Cardiac fibroblast (primary cell): ENCODE data around the gene TMEM242.
A peak's percentile ranks its signal among the peaks of the same experiment; 100 is the strongest.

Experiments used
- DNase-seq, 2 donors: peaks; one replicate each; pipeline versions ENCODE4 v3.0.0 to v3.0.0-alpha.2; 2010; ENCODE audit warnings: low read depth in 2 of 2
- H3K4me3 ChIP-seq, 2 donors: replicated peaks in 1 of 2; 1 replicate in 1 of 2; 2 replicates in 1 of 2; pipeline ENCODE4 v1.5.1; 2011; ENCODE audit warnings: low read depth in 2 of 2, low read length in 2 of 2, mild to moderate bottlenecking in 2 of 2, moderate library complexity in 1 of 2
- CTCF ChIP-seq: IDR thresholded peaks from one replicate; pipeline ENCODE4 v1.5.1; 2011; ENCODE audit warnings: low read depth, mild to moderate bottlenecking, low read length, inconsistent platforms

The TMEM242 gene

GRCh38 chr6:157326979-157327378, 3.7 kb upstream of the TMEM242 start:
- no peak for TF ChIP-seq CTCF
- no peak overlapping the region for H3K4me3 ChIP-seq
- peak in 1 of 2 donors; percentile 80 for DNase-seq

GRCh38 chr6:157325069-157325805, 1.9 kb upstream of the TMEM242 start:
- peak; percentile 36 to 38 for DNase-seq

GRCh38 chr6:157323966-157324300, 614 bp upstream of the TMEM242 start:
- peak; percentile 83 to 86 for DNase-seq
- peak overlapping the region; percentile 56 to 90 for H3K4me3 ChIP-seq
- TF ChIP-seq CTCF = no peak

More at GRCh38 chr6:157325069-157325805, 1.9 kb upstream of the TMEM242 start:
- TF ChIP-seq CTCF = no peak
- no peak overlapping the region for H3K4me3 ChIP-seq

GRCh38 chr6:157322792-157323254, 496 bp downstream of the TMEM242 start:
- TF ChIP-seq CTCF = no peak
- H3K4me3 ChIP-seq = peak overlapping the region; percentile 56 to 90
- DNase-seq = peak in 1 of 2 donors; percentile 92

- TF ChIP-seq CTCF = no peak
- DNase-seq = peak; percentile 89 to 94
- H3K4me3 ChIP-seq = no peak overlapping the region
These were observed 6.2 kb downstream of the TMEM242 start for GRCh38 chr6:157316871-157317814.

GRCh38 chr6:157314705-157315321, 8.5 kb downstream of the TMEM242 start:
- TF ChIP-seq CTCF = peak; percentile 77
- DNase-seq = peak; percentile 84 to 88
- H3K4me3 ChIP-seq = no peak overlapping the region
